GM21737 (cell line): ENCODE data around the gene ANKRD35.
A peak's percentile ranks its signal among the peaks of the same experiment; 100 is the strongest.

ENCODE experiments used
- ATAC-seq: cut with Tn5 transposase; IDR thresholded peaks from one replicate; pipeline ENCODE4 v1.9.1; 2021; ENCODE audit warnings: mild to moderate bottlenecking, moderate library complexity; ENCODE audit not compliant: unreplicated experiment

The ANKRD35 gene

DNA sequence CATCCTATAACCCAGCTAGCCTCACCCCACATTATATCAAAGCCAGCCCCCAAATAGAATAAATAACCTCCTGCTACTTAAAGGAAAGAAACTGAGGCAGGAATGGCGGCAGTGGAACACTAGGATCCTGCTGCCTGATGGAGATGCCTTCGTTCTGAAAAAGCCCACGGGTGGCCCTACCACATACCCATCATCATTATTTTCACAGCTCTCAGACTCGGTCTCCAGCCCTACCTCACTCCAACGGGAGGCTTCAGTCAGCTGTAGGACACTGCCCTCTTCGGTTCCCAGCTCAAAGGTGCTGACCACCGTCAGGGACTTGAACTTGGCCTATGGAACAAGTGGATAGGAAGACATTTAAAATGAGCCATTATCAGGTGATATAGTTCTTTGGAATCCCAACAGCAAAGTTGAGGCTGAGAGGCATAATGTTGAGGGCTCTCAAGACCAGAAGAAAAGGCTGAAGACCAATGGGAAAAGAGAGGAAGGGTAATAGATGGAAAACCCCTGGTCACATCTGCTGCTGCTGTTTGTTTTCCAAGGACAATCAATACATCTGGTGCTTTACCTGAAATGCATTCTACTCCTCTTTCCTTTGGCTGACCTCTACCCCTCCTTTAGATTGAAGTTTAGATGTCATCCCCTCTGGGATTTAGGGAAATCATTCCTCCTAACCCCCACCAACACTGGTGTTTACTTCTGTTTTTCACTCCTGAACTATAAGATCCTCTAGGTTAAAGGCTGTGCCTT, 7.8 kb upstream of the ANKRD35 start:
- ATAC-seq, result no peak

DNA sequence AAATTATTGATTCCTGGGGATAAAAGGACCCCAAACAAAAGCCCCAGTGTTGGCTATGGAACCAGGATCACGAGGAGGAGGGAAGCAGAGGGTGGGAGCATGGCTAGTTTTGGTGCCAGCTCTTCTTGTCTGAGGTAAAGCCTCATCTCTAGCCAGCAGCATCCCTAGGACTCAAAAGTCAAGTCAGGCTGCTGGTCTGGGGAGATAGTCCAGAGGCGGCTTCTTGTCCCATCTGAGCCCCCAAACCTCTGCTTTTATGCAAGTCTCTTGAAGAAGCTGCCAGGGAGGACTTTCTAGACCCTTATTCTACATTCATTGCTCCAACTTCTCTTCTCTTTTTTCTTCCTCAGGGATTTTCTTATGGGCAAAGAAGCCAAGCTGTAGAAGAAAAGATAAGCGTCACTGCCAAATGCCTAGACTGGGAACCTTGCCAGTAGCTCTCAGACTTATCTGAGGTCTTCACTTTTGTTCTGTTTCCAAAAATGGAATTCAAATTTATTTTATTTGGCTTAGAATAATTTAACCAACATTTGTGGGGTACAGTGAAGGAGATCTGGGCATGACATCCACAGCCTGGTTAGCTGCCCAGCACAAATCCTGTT, 6.9 kb upstream of the ANKRD35 start:
- no peak for ATAC-seq

DNA sequence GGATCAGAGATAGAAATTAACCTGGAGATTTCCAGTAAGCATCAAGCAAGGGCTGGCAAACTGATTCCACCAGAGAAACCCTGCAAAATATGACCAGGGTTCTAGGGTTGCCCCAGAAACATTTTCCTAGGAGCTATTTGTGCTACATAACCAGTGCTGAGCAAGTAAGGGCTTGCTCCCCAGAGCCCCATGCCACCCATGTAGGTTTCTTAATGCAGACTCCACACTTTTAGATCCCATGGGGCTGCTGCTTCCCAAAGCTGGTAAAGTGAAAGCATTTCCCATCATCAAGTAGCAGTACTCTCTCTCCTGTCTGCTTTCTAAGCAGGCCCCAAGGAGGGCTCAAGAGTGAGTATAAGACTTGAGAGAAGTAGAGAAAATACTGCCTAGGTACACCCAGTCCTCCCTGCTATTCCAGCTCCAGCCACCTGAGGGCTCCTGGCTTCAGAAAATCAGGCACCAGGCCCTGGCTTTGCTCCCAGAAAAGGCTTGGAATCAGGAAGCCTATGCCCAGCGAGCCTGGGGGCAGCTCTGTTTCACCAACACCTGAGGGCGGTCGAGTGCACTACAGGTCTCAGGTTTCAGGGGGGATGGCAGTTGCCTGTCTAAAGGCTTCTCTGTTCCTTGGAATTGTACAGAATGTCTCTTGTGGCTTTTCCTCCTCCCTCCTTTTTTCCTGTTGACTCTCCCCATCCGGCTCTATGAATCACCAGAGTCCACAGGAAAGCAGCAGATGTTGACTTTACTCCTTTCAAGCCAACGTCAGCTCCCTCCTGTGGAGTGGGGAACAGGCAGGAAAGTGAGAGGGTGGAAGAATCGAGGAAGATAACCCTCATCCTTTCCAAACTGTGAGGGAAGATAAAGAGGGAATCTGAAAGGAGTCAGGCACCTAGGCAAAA, 6.2 kb upstream of the ANKRD35 start:
- ATAC-seq, result no peak

DNA sequence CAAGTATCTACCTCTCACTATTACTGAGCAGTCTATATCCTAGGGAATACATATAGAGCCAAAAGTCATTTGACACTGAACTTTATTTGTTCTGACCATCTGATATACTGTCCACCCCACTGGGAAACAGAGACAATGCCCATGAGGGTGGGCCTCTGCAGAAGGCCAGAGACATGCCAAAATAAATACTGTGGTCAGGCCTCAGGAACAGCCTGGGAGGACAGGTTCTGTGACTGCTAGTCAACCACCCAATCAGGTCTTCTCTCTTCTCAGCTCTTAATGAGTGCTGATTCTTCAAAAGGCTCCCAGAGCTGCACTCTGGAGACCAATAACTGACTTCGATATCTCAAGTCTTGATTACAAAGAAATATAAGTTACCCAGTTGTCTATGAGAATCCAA, 5.5 kb upstream of the ANKRD35 start:
- no peak for ATAC-seq

DNA sequence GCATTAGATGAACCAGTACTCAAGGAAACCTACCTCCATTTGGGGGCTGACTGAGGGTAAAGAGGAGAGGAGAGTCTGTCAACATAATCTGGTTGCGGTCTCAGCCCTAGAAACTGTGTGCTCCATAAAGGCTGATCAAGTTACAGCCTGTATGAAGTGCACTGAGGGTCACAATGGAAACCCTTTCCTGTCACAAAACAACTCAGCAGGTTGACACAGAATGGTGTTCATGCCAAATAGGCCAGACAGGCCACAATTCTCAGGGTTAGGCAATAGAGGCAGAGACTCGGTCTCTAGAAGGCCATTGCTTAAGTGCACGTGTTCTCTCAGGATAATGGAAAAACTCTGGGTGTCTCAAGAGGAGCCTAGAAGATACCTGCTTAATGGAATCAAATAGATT, 4.1 kb upstream of the ANKRD35 start:
- no peak for ATAC-seq

DNA sequence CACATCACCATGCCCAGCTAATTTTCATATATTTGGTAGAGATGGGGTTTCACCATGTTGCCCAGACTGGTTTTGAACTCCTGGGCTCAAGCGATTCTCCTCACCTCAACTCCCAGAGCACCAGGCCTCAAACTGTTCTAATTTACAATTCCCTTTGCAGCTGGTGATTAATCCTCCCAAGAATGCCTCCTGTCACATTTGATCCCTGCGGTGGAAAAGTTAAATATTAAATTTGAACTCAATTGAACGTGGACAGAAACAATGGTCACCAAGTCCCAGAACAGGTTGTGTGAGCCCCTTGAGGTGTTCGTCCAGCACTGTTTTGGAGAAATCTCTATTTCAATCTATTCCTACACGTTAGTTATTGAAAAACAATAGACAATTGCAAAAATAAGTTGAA, 2.0 kb upstream of the ANKRD35 start:
- ATAC-seq, result no peak

DNA sequence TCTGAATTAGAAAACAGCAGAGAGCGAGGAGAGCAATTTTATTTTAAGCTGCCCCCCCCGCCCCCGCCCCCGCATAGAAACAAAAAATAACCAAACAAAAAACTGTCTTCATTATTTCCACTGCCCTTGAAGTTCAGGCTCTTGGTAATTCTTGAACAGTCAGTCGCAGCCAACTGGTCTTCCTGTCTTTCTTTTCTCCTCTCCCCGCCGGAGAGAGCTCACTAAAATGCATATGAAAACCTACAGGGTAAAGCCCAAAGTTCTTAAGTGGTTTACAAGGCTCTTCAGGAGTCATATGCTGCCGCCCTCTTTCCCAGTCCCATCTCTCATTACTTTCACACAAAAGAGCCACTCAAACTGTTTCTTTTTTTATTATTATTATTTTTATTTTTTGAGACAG, 1.1 kb upstream of the ANKRD35 start:
- ATAC-seq, result no peak

DNA sequence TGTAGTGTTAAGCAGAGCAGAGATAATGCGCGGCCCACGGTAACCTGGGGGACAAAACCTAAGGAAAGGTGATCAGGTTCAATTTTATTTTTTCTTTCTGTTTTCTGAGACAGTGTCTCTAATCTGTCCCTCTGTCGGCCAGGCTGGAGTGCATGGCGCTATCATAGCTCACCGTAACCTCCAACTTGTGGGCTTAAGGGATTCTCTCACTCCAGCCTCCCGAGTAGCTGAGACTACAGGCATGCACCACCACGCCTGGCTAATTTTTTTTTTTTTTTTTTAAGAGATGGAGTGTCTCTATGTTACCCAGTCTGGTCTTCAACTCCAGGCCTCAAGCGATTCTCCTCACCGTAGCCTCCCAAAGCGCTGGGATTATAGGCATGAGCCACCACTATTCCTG, 724 bp upstream of the ANKRD35 start:
- no peak for ATAC-seq

DNA sequence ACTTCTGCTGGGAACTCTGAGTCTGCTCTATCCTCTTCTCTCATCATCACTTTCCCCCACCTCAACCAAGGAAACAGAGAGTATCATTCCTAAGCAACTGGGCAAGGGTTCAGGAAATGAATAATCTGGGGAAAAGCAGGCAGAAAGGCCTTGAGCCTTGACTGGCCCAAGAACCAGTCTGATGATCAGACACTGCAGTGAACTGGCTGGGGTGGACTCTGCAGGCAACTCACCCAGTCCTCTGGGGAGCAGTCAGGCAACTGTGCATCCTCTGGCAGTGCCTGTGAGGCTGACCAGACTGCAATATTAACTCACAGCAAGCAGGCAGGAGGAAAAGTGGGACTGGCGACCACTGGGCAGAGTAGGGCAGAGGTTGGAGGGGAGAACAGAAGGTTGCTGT, 991 bp downstream of the ANKRD35 start:
- ATAC-seq, result no peak

DNA sequence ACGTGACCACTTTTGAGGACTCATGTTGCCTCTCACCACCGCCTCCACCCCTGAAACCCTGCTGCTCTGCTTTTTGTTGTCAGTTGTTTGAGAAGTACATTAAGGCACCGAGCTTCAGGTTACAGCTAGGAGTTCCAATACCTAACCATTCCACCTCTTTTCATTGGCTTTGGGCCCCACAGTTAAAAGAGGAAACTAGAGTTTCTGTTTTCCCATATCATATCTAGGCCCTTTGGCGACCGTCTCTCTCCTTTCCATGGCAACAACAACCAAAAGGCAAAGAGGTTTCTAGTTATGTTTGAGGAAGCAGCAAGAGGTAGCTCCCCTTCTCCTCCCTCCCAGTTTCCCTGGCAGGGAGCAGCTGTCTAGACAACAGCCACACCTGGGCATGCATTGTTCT, 5.9 kb downstream of the ANKRD35 start:
- no peak for ATAC-seq

DNA sequence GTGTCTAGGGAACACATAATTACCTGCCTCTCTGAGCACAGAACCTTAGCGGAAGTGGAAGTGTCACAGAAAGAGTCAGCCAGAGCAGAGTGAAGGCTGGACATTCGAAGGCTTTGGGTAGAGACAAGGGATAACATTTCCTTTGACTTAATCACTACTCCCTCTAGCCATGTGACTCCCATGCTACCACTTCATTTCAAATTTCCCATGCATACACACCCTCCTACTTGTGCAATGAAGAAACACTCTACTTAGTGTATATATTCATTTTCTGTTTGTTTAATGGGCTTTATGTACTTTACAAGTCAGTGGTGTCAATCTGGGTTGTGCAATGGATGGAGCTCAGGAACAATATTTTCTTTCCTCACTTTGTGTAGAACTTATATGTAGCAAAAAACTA, 6.9 kb downstream of the ANKRD35 start:
- ATAC-seq, result no peak

DNA sequence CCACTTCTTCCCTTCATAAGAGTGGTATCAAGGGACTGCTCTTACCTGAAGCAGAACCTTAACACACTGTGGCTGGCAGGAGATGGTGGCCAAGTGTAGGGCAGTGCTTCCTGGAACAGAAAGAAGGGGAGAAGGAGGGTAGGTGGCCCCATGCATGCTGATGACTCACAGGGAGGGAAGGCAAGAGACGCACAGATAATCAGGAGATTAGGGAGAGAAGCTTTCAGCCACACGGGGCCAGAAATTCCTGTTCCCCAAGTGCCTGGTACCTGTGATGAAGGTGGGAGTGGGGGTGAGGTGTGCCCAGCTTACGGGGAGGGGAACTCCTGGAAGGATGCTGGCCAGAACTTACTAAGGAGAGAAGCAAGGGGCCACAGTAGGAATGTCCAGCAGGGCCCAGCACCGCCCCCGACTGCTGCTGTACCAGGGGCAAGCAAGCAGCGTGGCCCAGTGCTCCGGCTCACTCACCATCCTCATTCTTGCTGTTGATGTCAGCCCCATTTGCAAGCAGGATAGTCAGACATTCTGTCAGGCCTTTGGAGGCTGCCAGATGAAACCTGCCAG, 7.7 kb downstream of the ANKRD35 start:
- ATAC-seq, result no peak

DNA sequence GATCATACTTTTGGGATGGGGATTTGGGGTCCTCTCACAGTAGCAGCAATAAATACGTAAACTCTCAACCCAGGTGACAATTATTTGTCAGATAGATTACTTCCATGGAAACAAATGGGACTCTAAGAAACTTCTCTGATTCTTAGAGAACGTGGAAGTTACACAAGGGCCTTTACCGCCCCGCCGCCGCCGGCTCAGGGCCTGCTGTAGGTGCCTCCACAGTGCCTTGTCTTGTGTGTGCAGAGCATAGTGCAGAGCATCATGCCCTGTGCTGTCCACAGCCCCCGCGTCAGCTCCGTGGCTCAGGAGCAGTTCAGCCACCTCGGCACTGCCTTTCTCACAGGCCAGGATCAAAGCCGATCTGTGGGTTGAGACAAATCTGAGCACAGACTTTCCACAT, 11.0 kb downstream of the ANKRD35 start:
- ATAC-seq, result no peak

DNA sequence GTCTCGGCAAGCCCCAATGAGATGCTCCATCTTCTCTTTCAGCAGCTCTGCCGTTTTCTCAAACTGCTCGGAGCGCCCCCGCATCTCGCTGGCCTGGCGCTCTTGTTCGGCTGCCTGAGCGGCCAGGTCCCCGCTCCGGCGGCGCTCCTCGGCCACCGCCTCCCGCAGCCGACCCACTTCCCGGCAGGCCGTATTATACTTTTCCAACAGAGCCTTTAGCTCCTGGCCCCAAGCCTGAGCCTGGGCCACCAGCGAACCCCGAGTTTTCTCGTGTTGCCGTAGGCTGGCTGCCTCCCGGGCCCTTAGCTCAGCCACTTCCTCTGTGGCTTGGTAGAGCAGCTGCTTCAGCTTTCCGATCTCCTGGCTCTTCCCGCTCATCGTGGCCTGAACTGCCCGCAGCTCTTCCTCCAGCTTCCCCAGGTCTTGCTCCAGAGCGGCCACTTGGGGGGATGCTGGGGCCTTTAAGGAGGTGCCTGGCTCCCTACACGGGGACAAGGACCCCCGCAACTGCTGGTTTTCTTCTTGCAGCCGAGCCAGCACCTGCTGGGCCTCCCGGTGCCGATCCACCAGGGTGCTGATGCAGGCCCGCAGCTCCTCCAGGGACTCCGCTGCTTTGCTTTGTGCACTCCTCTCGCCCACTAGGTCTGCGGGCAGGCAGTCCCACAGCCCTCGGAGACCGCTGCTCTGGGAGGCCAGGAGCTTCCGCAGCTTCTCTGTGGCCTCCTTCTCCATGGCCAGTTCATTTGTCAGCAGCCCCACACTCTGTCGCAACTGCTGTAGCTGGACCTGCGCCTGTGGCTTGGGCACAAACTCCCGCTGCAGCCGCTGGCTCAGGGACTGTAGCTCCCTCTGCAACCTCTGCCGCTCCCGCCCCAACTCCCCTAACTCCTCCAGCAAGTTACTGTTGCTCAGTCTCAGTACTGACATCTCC, 13.4 kb downstream of the ANKRD35 start:
- ATAC-seq, result no peak

DNA sequence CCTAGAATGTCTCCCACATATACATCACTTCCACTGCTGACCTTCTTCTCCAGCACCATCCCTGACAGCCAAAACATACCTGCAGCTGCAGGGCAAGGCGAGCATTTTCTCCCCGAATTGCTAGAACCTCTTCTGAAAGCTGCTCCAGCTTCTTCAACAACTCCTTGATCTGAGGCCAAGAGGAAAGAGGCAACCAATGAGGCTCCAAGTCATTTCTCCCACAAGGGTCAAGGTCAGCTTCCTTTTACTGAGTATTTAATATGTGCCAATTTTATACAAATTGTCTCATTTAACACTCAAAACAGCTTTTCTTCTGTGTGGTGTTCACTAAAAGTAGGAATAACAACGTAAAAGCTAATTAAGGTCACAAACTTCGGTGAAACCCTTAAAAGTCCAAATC, 17.4 kb downstream of the ANKRD35 start:
- no peak for ATAC-seq

DNA sequence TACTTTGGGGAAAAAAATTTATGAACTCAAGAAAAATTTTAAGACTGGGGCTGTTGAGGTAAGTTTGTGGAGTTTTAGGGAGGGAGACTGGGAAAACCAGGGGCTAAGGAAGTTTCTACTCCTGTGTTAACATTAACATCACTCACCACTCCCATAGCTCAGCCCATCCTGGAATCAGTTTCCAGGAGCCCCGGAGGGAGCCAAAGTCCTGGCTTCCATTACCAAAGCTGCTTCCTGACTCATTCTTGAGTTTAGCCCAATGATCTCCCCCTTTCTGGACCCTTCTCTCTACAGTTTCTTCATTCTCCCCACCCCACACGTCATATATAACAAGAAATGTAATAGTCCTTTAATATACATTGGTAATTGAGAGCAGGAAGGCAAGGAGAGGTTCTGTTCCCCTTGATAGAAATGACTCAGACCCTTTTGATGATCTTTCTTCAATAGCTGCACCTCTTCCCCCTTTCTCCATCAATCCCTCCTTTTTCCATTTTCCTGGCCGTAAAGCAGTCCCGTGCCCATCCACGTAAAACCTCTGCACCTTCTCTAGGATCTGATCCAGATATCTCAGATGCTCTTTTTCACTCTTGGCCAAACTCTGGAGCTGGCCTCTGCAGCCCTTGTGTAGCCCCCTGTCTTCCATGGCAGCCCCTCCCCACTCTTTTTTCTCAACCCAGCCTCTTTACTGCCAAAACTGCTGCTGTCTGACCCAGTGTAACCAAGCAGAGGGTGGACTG, 22.2 kb downstream of the ANKRD35 start:
- no peak for ATAC-seq

DNA sequence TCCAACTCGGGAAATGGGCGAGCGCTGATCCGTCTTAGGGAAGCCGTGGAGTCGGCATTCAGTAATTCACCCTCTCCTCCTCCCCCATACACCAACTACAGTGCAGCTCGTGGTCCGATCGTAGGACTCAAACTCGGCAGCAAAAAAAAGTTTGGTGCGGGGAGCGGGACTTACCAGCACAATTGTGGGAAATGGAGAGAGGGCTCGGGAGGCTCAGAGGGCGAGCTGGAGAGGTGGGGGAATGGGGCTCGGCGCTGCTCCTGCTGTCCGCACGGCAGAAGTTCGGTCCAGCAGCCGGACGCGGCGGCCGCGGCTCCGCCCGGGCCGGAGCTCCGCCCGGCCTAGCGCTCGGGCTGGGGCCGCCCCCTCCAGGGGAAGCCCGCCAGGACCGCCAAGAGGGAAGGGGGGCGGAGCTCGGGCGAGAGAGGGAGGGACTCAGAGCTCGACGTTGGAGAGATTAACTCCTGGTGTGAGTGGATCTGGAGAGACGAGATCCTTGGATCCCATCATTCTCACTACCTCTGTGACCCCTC, 26.1 kb downstream of the ANKRD35 start:
- peak; percentile 73 for ATAC-seq

DNA sequence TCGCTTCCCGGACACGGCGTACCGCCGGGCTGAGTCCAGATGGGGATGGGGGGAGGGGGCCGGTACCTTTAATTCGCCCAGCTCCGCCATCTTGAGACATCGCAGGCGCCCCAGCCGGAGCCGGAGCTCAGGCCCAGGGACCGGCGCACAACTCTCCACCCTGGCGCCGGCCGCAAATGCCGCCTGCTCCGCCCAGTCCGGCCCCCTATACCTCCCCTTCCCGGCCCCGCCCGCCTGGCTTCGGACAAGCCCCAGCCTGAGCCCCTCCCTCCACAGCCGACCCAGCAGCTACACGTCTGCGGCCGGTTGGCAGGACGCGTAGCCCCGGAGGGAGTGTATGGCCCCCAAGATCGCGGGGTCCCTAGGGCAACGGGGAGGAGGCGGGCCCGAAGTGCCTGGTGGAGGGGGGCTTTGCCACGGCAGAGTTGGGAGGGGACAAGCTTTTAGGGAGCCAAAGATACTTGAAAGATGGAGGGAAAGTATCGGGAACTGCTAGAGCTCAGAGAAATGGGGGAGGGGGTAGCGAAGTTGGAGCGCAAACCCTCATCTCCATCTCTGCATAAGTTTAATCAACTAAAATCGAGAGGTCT, 26.7 kb downstream of the ANKRD35 start, which contains the start of gene PIAS3:
TSS of gene PIAS3 (minus strand) at position 181 of the 590 bp plus-strand sequence. CDS start at position 90, 91 bp downstream.
- ATAC-seq, result peak; percentile 83
